GM12878 (cell line): ENCODE data around the gene OR4E1. TPM values are rescaled to one million over a fixed set of nuclear protein-coding genes. Genes with fewer than 3 reads are reported as not detected.

Experiments used
- ATAC-seq: fragments of 200-7000 bp; cut with Tn5 transposase; 3 replicates; pipeline ENCODE4 v1.9.1; 2020; ENCODE audit warnings: mild to moderate bottlenecking, moderate library complexity
- BruUV-seq: library from RNA; stranded (reverse); fragments of 400-500 nt; replicated peaks from 2 replicates; lab custom pipeline; 2021; lab: Mats Ljungman, UMichigan
- CTCF ChIA-PET: fragments of 300-600 bp; sonication (Branson Sonifier 250); formaldehyde crosslinking; extraction: SDS; loops from one replicate; lab custom pipeline; 2021; ENCODE audit warnings: inconsistent platforms; lab: Yijun Ruan, JAX
- POLR2A ChIA-PET: fragments of 350-600 bp; formaldehyde crosslinking; extraction: SDS; loops from one replicate; lab custom pipeline; 2021; ENCODE audit warnings: inconsistent platforms; lab: Charles Lee
- RAD21 ChIA-PET: fragments of 300-600 bp; sonication (Branson Sonifier 250); formaldehyde crosslinking; loops from one replicate; lab custom pipeline; 2023; ENCODE audit warnings: antibody characterized with exemption; ENCODE audit not compliant: unreplicated experiment; lab: Charles Lee
- SMC1A ChIA-PET: fragments of 300-600 bp; sonication (Branson Sonifier 250); formaldehyde crosslinking; loops from one replicate; lab custom pipeline; 2023; ENCODE audit not compliant: unreplicated experiment, uncharacterized antibody; lab: Charles Lee
- DNase-seq: peaks from one replicate; pipeline ENCODE4 v3.0.0-alpha.2; 2011; ENCODE audit warnings: low read depth, low spot score
- FAIRE-seq: peaks from 3 replicates; lab custom pipeline; 2011; peaks lifted over from hg19 to GRCh38; lab: Jason Lieb, UNC
- H2AFZ ChIP-seq: 2 replicates; pipeline ENCODE4 v1.6.0; 2011; ENCODE audit warnings: low read depth, low read length, control low read depth; ENCODE audit not compliant: control insufficient read depth
- H3K27ac ChIP-seq: 2 replicates; pipeline ENCODE4 v1.5.1; 2011; ENCODE audit warnings: control low read depth; ENCODE audit not compliant: control insufficient read depth, insufficient read depth
- H3K27me3 ChIP-seq, 2 experiments: replicated peaks in 1 of 2; 2 replicates each; pipeline versions ENCODE4 v1.6.0 to v1.6.1; 2011; ENCODE audit warnings: low read length in 1 of 2; ENCODE audit not compliant: control insufficient read depth in 2 of 2, insufficient read depth in 2 of 2
- H3K36me3 ChIP-seq, 2 experiments: 2 replicates each; pipeline ENCODE4 v1.5.1; 2011; ENCODE audit warnings: low read length in 1 of 2; ENCODE audit not compliant: control insufficient read depth in 2 of 2, insufficient read depth in 2 of 2
- H3K4me1 ChIP-seq: 2 replicates; pipeline ENCODE4 v1.6.1; 2011; ENCODE audit warnings: mild to moderate bottlenecking, low read length, moderate library complexity, mixed read lengths; ENCODE audit not compliant: control insufficient read depth, insufficient read depth
- H3K4me2 ChIP-seq: 2 replicates; pipeline ENCODE4 v1.6.0; 2011; ENCODE audit warnings: control low read depth; ENCODE audit not compliant: control insufficient read depth, insufficient read depth
- H3K4me3 ChIP-seq: fragments of 200-600 bp; sonication (generic); 2 replicates; pipeline ENCODE4 v1.5.1; 2016
- H3K79me2 ChIP-seq: 2 replicates; pipeline ENCODE4 v1.6.0; 2011; ENCODE audit warnings: low read length; ENCODE audit not compliant: control insufficient read depth, insufficient read depth
- H3K9ac ChIP-seq: 2 replicates; pipeline ENCODE4 v1.8.0; 2011; ENCODE audit warnings: low read length, control low read depth, mixed read lengths; ENCODE audit not compliant: control insufficient read depth, insufficient read depth
- H3K9me3 ChIP-seq: replicated peaks from 3 replicates; pipeline ENCODE4 v1.5.1; 2011; ENCODE audit warnings: mild to moderate bottlenecking, low read length; ENCODE audit not compliant: control insufficient read depth, insufficient read depth
- H4K20me1 ChIP-seq: 2 replicates; pipeline ENCODE4 v1.6.0; 2011; ENCODE audit not compliant: control insufficient read depth, insufficient read depth
- ATF2 ChIP-seq: IDR thresholded peaks from 2 replicates; pipeline ENCODE4 v1.6.1; 2012; ENCODE audit warnings: low read length, inconsistent platforms
- ATF3 ChIP-seq: IDR thresholded peaks from 2 replicates; pipeline ENCODE4 v1.6.1; 2011; ENCODE audit warnings: low read depth, mild to moderate bottlenecking, low read length, moderate library complexity, borderline replicate concordance; ENCODE audit errors: extremely low read depth
- ATF7 ChIP-seq: fragments of 450-650 bp; IDR thresholded peaks from 2 replicates; pipeline ENCODE4 v1.6.1; 2016; ENCODE audit warnings: low read depth, mild to moderate bottlenecking
- ETV6 ChIP-seq, 2 experiments: fragments of 450-650 bp in 1 of 2; IDR thresholded peaks in 1 of 2; conservative IDR thresholded peaks in 1 of 2; 2 replicates each; pipeline ENCODE4 v1.6.1; 2014; ENCODE audit warnings: antibody characterized with exemption in 1 of 2, borderline replicate concordance in 1 of 2, low read depth in 1 of 2, mild to moderate bottlenecking in 1 of 2, moderate library complexity in 1 of 2
- KDM1A ChIP-seq: fragments of 200-600 bp; sonication (generic); IDR thresholded peaks from 2 replicates; pipeline ENCODE4 v1.6.1; 2016; ENCODE audit warnings: borderline replicate concordance
- LARP7 ChIP-seq: fragments of 450-650 bp; IDR thresholded peaks from 2 replicates; pipeline ENCODE4 v1.6.1; 2017; ENCODE audit warnings: mild to moderate bottlenecking
- REST ChIP-seq: IDR thresholded peaks from 2 replicates; pipeline ENCODE4 v1.6.1; 2012; ENCODE audit warnings: mild to moderate bottlenecking, low read depth, low read length
- SRF ChIP-seq, 2 experiments: IDR thresholded peaks; 2 replicates each; pipeline ENCODE4 v1.6.1; 2011; ENCODE audit warnings: low read depth in 2 of 2, low read length in 2 of 2, mild to moderate bottlenecking in 1 of 2, moderate library complexity in 1 of 2
- USF1 ChIP-seq: IDR thresholded peaks from 2 replicates; pipeline ENCODE4 v1.6.1; 2011; ENCODE audit warnings: borderline replicate concordance, low read depth, mild to moderate bottlenecking, moderate library complexity, mixed read lengths, low read length; ENCODE audit not compliant: insufficient read depth; ENCODE audit errors: extremely low read length
- ZNF217 ChIP-seq: fragments of 450-650 bp; IDR thresholded peaks from 2 replicates; pipeline ENCODE4 v1.6.1; 2017; ENCODE audit warnings: antibody characterized with exemption, mild to moderate bottlenecking
- WGBS: methylation state at CpG from one replicate; pipeline ENCODE4 v1.1.6; 2016; ENCODE audit warnings: low lambda C conversion rate; ENCODE audit not compliant: insufficient replicate concordance, insufficient coverage; ENCODE audit errors: missing lambda C conversion rate; 5-methylcytosine and 5-hydroxymethylcytosine counted together
- in situ Hi-C: fragments of 300-500 bp; cut with MboI; formaldehyde crosslinking; loops from 9 replicates; pipeline ENCODE4 v1.14.3; 2018; ENCODE audit warnings: mixed read lengths
- intact Hi-C: fragments of 100-400 bp; cut with micrococcal nuclease; formaldehyde crosslinking; loops from one replicate; pipeline ENCODE4 v1.14.2; 2022; ENCODE audit not compliant: unreplicated experiment
- polyA plus RNA-seq, 11 experiments: library from polyadenylated mRNA; depleted of rRNA in 4 of 11; unstranded in 6 of 11; stranded (reverse) in 5 of 11; fragments of >200 nt; fragmentation: Nextera tagmentation in 4 of 11; fragmentation: Illumina TruSeq in 1 of 11; extraction: Ambion mirVana in 4 of 11; extraction: Trizol in 1 of 11; gene quantifications; 1 replicate in 1 of 11; 2 replicates in 10 of 11; pipeline versions ENCODE4 v1.2.1 to v1.2.3, GENCODE V29; 2011 to 2016; ENCODE audit warnings: inconsistent platforms in 2 of 11, missing spikeins in 2 of 11, low read depth in 1 of 11
- total RNA-seq, 4 experiments: library from RNA; depleted of rRNA in 3 of 4; stranded (reverse); fragments of >200 nt in 3 of 4; fragmentation: Illumina TruSeq in 1 of 4; extraction: Trizol in 1 of 4; gene quantifications; 2 replicates each; pipeline versions ENCODE4 v1.2.1 to v1.2.3, GENCODE V29; 2013 to 2021
- TF ChIP-seq, protein P1 (sequence below): fragments of 450-650 bp; formaldehyde crosslinking; IDR thresholded peaks from 2 replicates; pipeline ENCODE4 v1.4.0; 2020; ENCODE audit warnings: mild to moderate bottlenecking, moderate library complexity

Gene OR4E1
- total and polyA plus RNA-seq, 10 of the 15 experiments (the other 5 are each of a cell fraction or from before 2014, with no cell fraction given) = not detected

DNA sequence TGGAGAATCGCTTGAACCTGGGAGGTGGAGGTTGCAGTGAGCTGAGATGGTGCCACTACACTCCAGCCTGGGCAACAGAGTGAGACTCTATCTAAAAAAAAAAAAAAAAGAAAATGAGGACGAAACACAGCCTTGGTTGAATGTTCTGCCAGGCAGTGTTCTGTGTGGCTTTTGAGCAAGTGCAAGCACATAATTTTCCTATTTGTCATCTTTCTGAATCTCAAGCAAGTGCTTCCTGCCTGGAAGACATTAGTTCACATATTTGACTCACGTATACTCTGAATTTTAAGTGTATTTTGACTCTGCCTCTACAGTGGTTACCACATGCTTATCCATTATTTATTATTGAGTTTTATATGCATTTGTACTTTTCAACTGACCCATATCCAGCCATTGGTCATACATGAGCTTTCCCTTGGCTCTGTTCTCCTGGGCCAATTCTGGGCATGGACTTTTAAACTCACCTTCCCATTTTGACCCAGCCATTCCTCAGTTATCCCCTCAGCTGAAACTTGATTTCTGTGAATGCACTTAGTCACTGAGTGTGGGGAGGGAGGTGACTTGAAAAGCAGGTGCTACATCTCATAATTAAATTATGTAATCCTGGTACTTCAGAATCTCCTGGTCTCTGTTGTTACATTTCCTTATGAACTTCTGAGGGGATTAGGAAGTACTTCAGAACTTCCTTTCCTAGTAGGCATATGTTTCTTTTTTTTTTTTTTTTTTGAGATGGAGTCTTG lies 47.0 kb downstream of the OR4E1 start:
- ATAC-seq (no peak), DNase-seq (no peak), FAIRE-seq (no peak)
- no peaks in the 10 kb centered on the region for H3K4me1 ChIP-seq
- ChIA-PET SMC1A (no interaction called here), CTCF (no interaction called here), RAD21 (no interaction called here), POLR2A (interaction anchor here (0.6 kb wide), 1 partner anchor 15 kb away, joined by 3 read pairs; no protein-coding TSS in a partner anchor)
- H3K36me3 ChIP-seq = no peaks in the 10 kb centered on the region
- no peaks in the 10 kb centered on the region for H3K79me2 ChIP-seq
- intact Hi-C loops (no loop called here), in situ Hi-C loops (no loop called here)
- H2AFZ ChIP-seq = no peak overlapping the region
- H3K9me3 ChIP-seq = no peaks in the 10 kb centered on the region
- H4K20me1 ChIP-seq = no peaks in the 10 kb centered on the region
- BruUV-seq = no TSS peak
- H3K27ac ChIP-seq = no peak overlapping the region
- WGBS = 2% methylated on average over 2 of the region's 3 CpGs
- H3K4me2 ChIP-seq = no peak overlapping the region
- H3K4me3 ChIP-seq = no peak overlapping the region
- no peak overlapping the region for H3K9ac ChIP-seq
- H3K27me3 ChIP-seq = no peaks in the 10 kb centered on the region
- TF ChIP-seq SRF (IDR thresholded peaks at IDR 0.05; ENCODE audit: low read depth in 2 of 2, low read length in 2 of 2) (no peak), ATF7 (no peak), KDM1A (no peak), ZNF217 (no peak), USF1 (no peak), ATF2 (no peak), REST (no peak), LARP7 (no peak), ETV6 (conservative IDR thresholded peaks at IDR 0.05 in 1 of 2, IDR thresholded peaks at IDR 0.05 in 1 of 2; ENCODE audit: borderline replicate concordance in 1 of 2, low read depth in 1 of 2) (no peak), ATF3 (no peak)
- TF ChIP-seq, protein P1, sequence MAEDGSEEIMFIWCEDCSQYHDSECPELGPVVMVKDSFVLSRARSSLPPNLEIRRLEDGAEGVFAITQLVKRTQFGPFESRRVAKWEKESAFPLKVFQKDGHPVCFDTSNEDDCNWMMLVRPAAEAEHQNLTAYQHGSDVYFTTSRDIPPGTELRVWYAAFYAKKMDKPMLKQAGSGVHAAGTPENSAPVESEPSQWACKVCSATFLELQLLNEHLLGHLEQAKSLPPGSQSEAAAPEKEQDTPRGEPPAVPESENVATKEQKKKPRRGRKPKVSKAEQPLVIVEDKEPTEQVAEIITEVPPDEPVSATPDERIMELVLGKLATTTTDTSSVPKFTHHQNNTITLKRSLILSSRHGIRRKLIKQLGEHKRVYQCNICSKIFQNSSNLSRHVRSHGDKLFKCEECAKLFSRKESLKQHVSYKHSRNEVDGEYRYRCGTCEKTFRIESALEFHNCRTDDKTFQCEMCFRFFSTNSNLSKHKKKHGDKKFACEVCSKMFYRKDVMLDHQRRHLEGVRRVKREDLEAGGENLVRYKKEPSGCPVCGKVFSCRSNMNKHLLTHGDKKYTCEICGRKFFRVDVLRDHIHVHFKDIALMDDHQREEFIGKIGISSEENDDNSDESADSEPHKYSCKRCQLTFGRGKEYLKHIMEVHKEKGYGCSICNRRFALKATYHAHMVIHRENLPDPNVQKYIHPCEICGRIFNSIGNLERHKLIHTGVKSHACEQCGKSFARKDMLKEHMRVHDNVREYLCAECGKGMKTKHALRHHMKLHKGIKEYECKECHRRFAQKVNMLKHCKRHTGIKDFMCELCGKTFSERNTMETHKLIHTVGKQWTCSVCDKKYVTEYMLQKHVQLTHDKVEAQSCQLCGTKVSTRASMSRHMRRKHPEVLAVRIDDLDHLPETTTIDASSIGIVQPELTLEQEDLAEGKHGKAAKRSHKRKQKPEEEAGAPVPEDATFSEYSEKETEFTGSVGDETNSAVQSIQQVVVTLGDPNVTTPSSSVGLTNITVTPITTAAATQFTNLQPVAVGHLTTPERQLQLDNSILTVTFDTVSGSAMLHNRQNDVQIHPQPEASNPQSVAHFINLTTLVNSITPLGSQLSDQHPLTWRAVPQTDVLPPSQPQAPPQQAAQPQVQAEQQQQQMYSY (CRISPR knock-in tag) = no peak
